HEK293 (cell line): ENCODE results near the gene GGT5.

Experiments
- CTCF ChIA-PET: fragments of 350-600 bp; formaldehyde crosslinking; extraction: SDS; loops from one replicate; lab custom pipeline; 2021; ENCODE audit warnings: antibody characterized with exemption; lab: Yijun Ruan, JAX
- POLR2A ChIA-PET: fragments of 300-600 bp; formaldehyde crosslinking; extraction: SDS; loops from one replicate; lab custom pipeline; 2020; ENCODE audit warnings: antibody characterized with exemption, inconsistent platforms; lab: Yijun Ruan, JAX
- H3K27ac ChIP-seq: fragments of 200-500 bp; sonication (Bioruptor generic); 2 replicates; pipeline ENCODE4 v1.5.1; 2014; ENCODE audit warnings: low read depth, low read length, control low read depth, inconsistent platforms; ENCODE audit errors: extremely low read depth
- H3K36me3 ChIP-seq, 2 experiments: fragments of 200-500 bp in 1 of 2; sonication (Bioruptor generic) in 1 of 2; 1 replicate in 1 of 2; 2 replicates in 1 of 2; pipeline ENCODE4 v1.5.1; 2014 to 2017; ENCODE audit warnings: inconsistent platforms in 2 of 2, low read length in 2 of 2; ENCODE audit not compliant: control insufficient read depth in 2 of 2, insufficient read depth in 1 of 2
- H3K4me1 ChIP-seq: fragments of 200-500 bp; sonication (Bioruptor generic); 2 replicates; pipeline ENCODE4 v1.5.1; 2014; ENCODE audit warnings: mild to moderate bottlenecking, low read length, inconsistent platforms; ENCODE audit not compliant: control insufficient read depth, insufficient read depth
- H3K4me3 ChIP-seq: 2 replicates; pipeline ENCODE4 v1.5.1; 2011; ENCODE audit warnings: low read depth, mild to moderate bottlenecking, control low read depth, low read length, moderate library complexity
- H3K9me3 ChIP-seq: fragments of 200-500 bp; sonication (Bioruptor generic); 2 replicates; pipeline ENCODE4 v1.5.1; 2014; ENCODE audit warnings: low read depth, low read length, inconsistent platforms; ENCODE audit not compliant: control insufficient read depth, insufficient read depth
- GLI2 ChIP-seq: fragments of 450-650 bp; formaldehyde crosslinking; IDR thresholded peaks from 2 replicates; pipeline ENCODE4; 2017; ENCODE audit warnings: missing biosample characterization, missing genetic modification characterization, low read depth, borderline replicate concordance
- KLF17 ChIP-seq: fragments of 450-650 bp; formaldehyde crosslinking; IDR thresholded peaks from 2 replicates; pipeline ENCODE4 v1.5.1; 2016; ENCODE audit warnings: missing biosample characterization, missing genetic modification characterization
- OSR2 ChIP-seq: fragments of 450-650 bp; formaldehyde crosslinking; IDR thresholded peaks from 2 replicates; pipeline ENCODE4 v1.5.1; 2016; ENCODE audit warnings: missing biosample characterization, missing genetic modification characterization
- PRDM10 ChIP-seq: fragments of 450-650 bp; formaldehyde crosslinking; IDR thresholded peaks from 2 replicates; pipeline ENCODE4 v1.5.1; 2016; ENCODE audit warnings: missing biosample characterization, missing genetic modification characterization
- ZBTB48 ChIP-seq: fragments of 450-650 bp; formaldehyde crosslinking; IDR thresholded peaks from 2 replicates; pipeline ENCODE4 v1.5.1; 2016; ENCODE audit warnings: missing biosample characterization, missing genetic modification characterization
- ZNF133 ChIP-seq: fragments of 450-650 bp; formaldehyde crosslinking; IDR thresholded peaks from 2 replicates; pipeline ENCODE4 v1.5.1; 2016; ENCODE audit warnings: missing biosample characterization, missing genetic modification characterization
- ZNF138 ChIP-seq: fragments of 450-650 bp; formaldehyde crosslinking; IDR thresholded peaks from 2 replicates; pipeline ENCODE4 v1.5.1; 2016; ENCODE audit warnings: missing biosample characterization, missing genetic modification characterization, borderline replicate concordance
- ZNF174 ChIP-seq: fragments of 450-650 bp; formaldehyde crosslinking; IDR thresholded peaks from 2 replicates; pipeline ENCODE4 v1.5.0; 2017; ENCODE audit warnings: missing biosample characterization, mild to moderate bottlenecking, missing genetic modification characterization
- ZNF18 ChIP-seq: fragments of 450-650 bp; formaldehyde crosslinking; IDR thresholded peaks from 2 replicates; pipeline ENCODE4 v1.5.1; 2016; ENCODE audit warnings: missing biosample characterization, missing genetic modification characterization
- ZNF19 ChIP-seq: fragments of 450-650 bp; formaldehyde crosslinking; IDR thresholded peaks from 2 replicates; pipeline ENCODE4; 2016; ENCODE audit warnings: missing biosample characterization, missing genetic modification characterization, low read depth
- ZNF248 ChIP-seq: fragments of 450-650 bp; formaldehyde crosslinking; IDR thresholded peaks from 2 replicates; pipeline ENCODE4 v1.5.1; 2017; ENCODE audit warnings: missing biosample characterization, missing genetic modification characterization
- ZNF26 ChIP-seq: fragments of 450-650 bp; formaldehyde crosslinking; IDR thresholded peaks from 2 replicates; pipeline ENCODE4 v1.5.1; 2016; ENCODE audit warnings: missing biosample characterization, missing genetic modification characterization
- ZNF292 ChIP-seq: fragments of 450-650 bp; formaldehyde crosslinking; IDR thresholded peaks from 2 replicates; pipeline ENCODE4 v1.5.1; 2016; ENCODE audit warnings: low read depth, missing biosample characterization, missing genetic modification characterization, borderline replicate concordance
- ZNF362 ChIP-seq: fragments of 450-650 bp; formaldehyde crosslinking; IDR thresholded peaks from 2 replicates; pipeline ENCODE4 v1.5.1; 2016; ENCODE audit warnings: missing biosample characterization, missing genetic modification characterization
- ZNF366 ChIP-seq: fragments of 450-650 bp; formaldehyde crosslinking; conservative IDR thresholded peaks from 2 replicates; pipeline ENCODE4 v1.5.1; 2016; ENCODE audit warnings: missing biosample characterization, missing genetic modification characterization
- ZNF391 ChIP-seq: fragments of 450-650 bp; formaldehyde crosslinking; IDR thresholded peaks from 2 replicates; pipeline ENCODE4 v1.5.1; 2016; ENCODE audit warnings: low read depth, missing biosample characterization, missing genetic modification characterization, borderline replicate concordance
- ZNF394 ChIP-seq: fragments of 450-650 bp; formaldehyde crosslinking; IDR thresholded peaks from 2 replicates; pipeline ENCODE4 v1.5.1; 2016; ENCODE audit warnings: missing biosample characterization, missing genetic modification characterization, mild to moderate bottlenecking, moderate library complexity, borderline replicate concordance
- ZNF404 ChIP-seq: fragments of 450-650 bp; formaldehyde crosslinking; IDR thresholded peaks from 2 replicates; pipeline ENCODE4 v1.5.1; 2017; ENCODE audit warnings: missing biosample characterization, missing genetic modification characterization
- ZNF48 ChIP-seq: fragments of 450-650 bp; formaldehyde crosslinking; IDR thresholded peaks from 2 replicates; pipeline ENCODE4 v1.5.1; 2016; ENCODE audit warnings: missing biosample characterization, missing genetic modification characterization
- ZNF600 ChIP-seq: fragments of 450-650 bp; formaldehyde crosslinking; IDR thresholded peaks from 2 replicates; pipeline ENCODE4 v1.5.1; 2016; ENCODE audit warnings: missing biosample characterization, missing genetic modification characterization
- ZNF639 ChIP-seq: fragments of 450-650 bp; formaldehyde crosslinking; IDR thresholded peaks from 2 replicates; pipeline ENCODE4 v1.5.1; 2016; ENCODE audit warnings: missing biosample characterization, missing genetic modification characterization
- ZNF658 ChIP-seq: fragments of 450-650 bp; formaldehyde crosslinking; IDR thresholded peaks from 2 replicates; pipeline ENCODE4; 2016; ENCODE audit warnings: missing biosample characterization, missing genetic modification characterization
- ZNF768 ChIP-seq: fragments of 450-650 bp; formaldehyde crosslinking; IDR thresholded peaks from 2 replicates; pipeline ENCODE4 v1.5.1; 2018; ENCODE audit warnings: missing biosample characterization, mild to moderate bottlenecking, missing genetic modification characterization
- ZNF843 ChIP-seq: fragments of 450-650 bp; formaldehyde crosslinking; IDR thresholded peaks from 2 replicates; pipeline ENCODE4 v1.5.1; 2016; ENCODE audit warnings: missing biosample characterization, missing genetic modification characterization

The GGT5 gene

GRCh38 chr22:24208012-24208749 is 36.7 kb downstream of the GGT5 start:
- Histone ChIP-seq H3K4me1 (no peaks in the 10 kb centered on the region), H3K27ac (no peak overlapping the region), H3K4me3 (no peak overlapping the region), H3K36me3 (no peaks in the 10 kb centered on the region), H3K9me3 (no peaks in the 10 kb centered on the region)
- POLR2A ChIA-PET: no interaction called here
- CTCF ChIA-PET: interaction anchor here (0.8 to 2.2 kb wide), 2 partner anchors 12 to 33 kb away, joined by 3 to 5 read pairs; no protein-coding TSS in a partner anchor
- TF ChIP-seq GLI2 (no peak), ZNF768 (no peak), ZBTB48 (tag by site-specific recombination) (no peak), KLF17 (tag by site-specific recombination) (no peak), ZNF292 (tag by site-specific recombination) (no peak), ZNF174 (no peak), ZNF26 (tag by site-specific recombination) (no peak), ZNF658 (tag by site-specific recombination) (no peak), ZNF362 (tag by site-specific recombination) (no peak), ZNF248 (tag by site-specific recombination) (no peak), ZNF366 (no peak), ZNF133 (tag by site-specific recombination) (no peak), ZNF138 (tag by site-specific recombination) (no peak)

GRCh38 chr22:24207264-24208011 is 37.4 kb downstream of the GGT5 start:
- POLR2A ChIA-PET: no interaction called here
- H3K4me3 ChIP-seq: no peak overlapping the region
- no peak overlapping the region for H3K27ac ChIP-seq
- CTCF ChIA-PET: interaction anchor here (0.8 to 2.2 kb wide), 2 partner anchors 32 to 150 kb away, joined by 4 to 5 read pairs; no protein-coding TSS in a partner anchor
- no peaks in the 10 kb centered on the region for H3K9me3 ChIP-seq
- H3K36me3 ChIP-seq: no peaks in the 10 kb centered on the region
- H3K4me1 ChIP-seq: no peaks in the 10 kb centered on the region
- TF ChIP-seq ZNF18 (no peak), ZNF391 (tag by site-specific recombination) (no peak), ZNF600 (no peak), ZNF19 (no peak), ZNF394 (tag by site-specific recombination) (no peak), ZNF843 (no peak), OSR2 (tag by site-specific recombination) (no peak), ZNF404 (tag by site-specific recombination) (no peak), PRDM10 (tag by site-specific recombination) (no peak), ZNF639 (tag by site-specific recombination) (no peak), ZNF48 (tag by site-specific recombination) (no peak)
